HL-60 (cell line): ENCODE measurements around the gene ATP11A.

Experiments
- DNase-seq, 2 experiments: peaks; one replicate each; pipeline ENCODE4 v3.0.0-alpha.2; 2010 to 2020; ENCODE audit warnings: low read depth in 1 of 2, low spot score in 1 of 2
- H3K27ac ChIP-seq: fragments of 250-450 bp; sonication (Bioruptor Pico); replicated peaks from 2 replicates; pipeline ENCODE4 v1.5.1; 2020; ENCODE audit warnings: mild to moderate bottlenecking, moderate library complexity
- H3K27me3 ChIP-seq: fragments of 250-450 bp; sonication (Bioruptor Pico); 2 replicates; pipeline ENCODE4 v1.5.1; 2021; ENCODE audit warnings: mild to moderate bottlenecking, moderate library complexity; ENCODE audit not compliant: insufficient read depth, poor library complexity, severe bottlenecking
- H3K4me3 ChIP-seq: replicated peaks from 2 replicates; pipeline ENCODE4 v1.5.1; 2011; ENCODE audit warnings: mild to moderate bottlenecking, control low read depth, low read length; ENCODE audit not compliant: insufficient read depth
- CTCF ChIP-seq: IDR thresholded peaks from one replicate; pipeline ENCODE4 v1.5.1; 2011; ENCODE audit warnings: low read length, control low read depth, inconsistent platforms; ENCODE audit not compliant: insufficient read depth
- GABPA ChIP-seq: IDR thresholded peaks from 2 replicates; pipeline ENCODE4 v1.6.1; 2012; ENCODE audit warnings: low read depth
- POLR2AphosphoS5 ChIP-seq: IDR thresholded peaks from 2 replicates; pipeline ENCODE4 v1.6.1; 2012; ENCODE audit warnings: low read depth
- REST ChIP-seq: IDR thresholded peaks from 2 replicates; pipeline ENCODE4 v1.6.1; 2012; ENCODE audit warnings: low read depth; ENCODE audit not compliant: insufficient replicate concordance
- SPI1 ChIP-seq: IDR thresholded peaks from 2 replicates; pipeline ENCODE4 v1.6.1; 2012; ENCODE audit warnings: low read depth, mild to moderate bottlenecking, borderline replicate concordance

ATP11A gene

GRCh38 chr13:112756081-112756480, 66.2 kb downstream of the ATP11A start:
- no peak overlapping the region for H3K27ac ChIP-seq
- TF ChIP-seq CTCF (no peak), REST (no peak), GABPA (no peak), POLR2AphosphoS5 (no peak), SPI1 (no peak)
- H3K27me3 ChIP-seq = no peaks in the 10 kb centered on the region
- no peak overlapping the region for H3K4me3 ChIP-seq
- no peak for DNase-seq

GRCh38 chr13:112756511-112756966, 66.7 kb downstream of the ATP11A start:
- no peak overlapping the region for H3K4me3 ChIP-seq
- H3K27me3 ChIP-seq = no peaks in the 10 kb centered on the region
- TF ChIP-seq REST (no peak), GABPA (no peak)
- H3K27ac ChIP-seq = no peak overlapping the region
- DNase-seq = no peak

GRCh38 chr13:112756967-112757758, 67.3 kb downstream of the ATP11A start:
- H3K27me3 ChIP-seq = no peaks in the 10 kb centered on the region
- TF ChIP-seq REST = no peak
- peak; percentile 50; the same call in 1 of the 2 replicates for TF ChIP-seq SPI1
- TF ChIP-seq POLR2AphosphoS5 = no peak
- TF ChIP-seq GABPA = no peak
- no peak overlapping the region for H3K27ac ChIP-seq
- peak in 1 of 2 experiments; percentile 21 for DNase-seq
- H3K4me3 ChIP-seq = no peak overlapping the region

- Histone ChIP-seq H3K27ac (no peak overlapping the region), H3K4me3 (no peak overlapping the region), H3K27me3 (no peaks in the 10 kb centered on the region)
- no peak for DNase-seq
- TF ChIP-seq SPI1 (no peak), GABPA (no peak)
Observed at GRCh38 chr13:112757759-112758086, 67.9 kb downstream of the ATP11A start.
